ENCODE results near the gene SYNGR2.
A peak's percentile ranks its signal among the peaks of the same experiment; 100 is the strongest.
"Not testable (repeated sequence)": the region's sequence is repeated elsewhere in the genome, so short reads cannot be mapped to it uniquely, and the experiment has no call there.

SYNGR2 gene

GRCh38 chr17:78130437-78131101 is 37.8 kb upstream of the SYNGR2 start, which contains the start of gene TMC8:
TSS of gene TMC8 (plus strand) at chr17:78130771. CDS start at chr17:78131589, 818 bp downstream.
- DNase-seq, result peak; percentile 95

GRCh38 chr17:78131172-78132083 is 37.0 kb upstream of the SYNGR2 start:
- peak; percentile 66 for DNase-seq

GRCh38 chr17:78132084-78132676 is 36.2 kb upstream of the SYNGR2 start:
- peak; percentile 85 for DNase-seq

- DNase-seq, result no peak
Measured at GRCh38 chr17:78132767-78133178, 35.6 kb upstream of the SYNGR2 start.

GRCh38 chr17:78133179-78133951 is 35.0 kb upstream of the SYNGR2 start:
- DNase-seq, result no peak

GRCh38 chr17:78133971-78134898 is 34.1 kb upstream of the SYNGR2 start:
- peak; percentile 88 for DNase-seq

GRCh38 chr17:78134899-78135385 is 33.4 kb upstream of the SYNGR2 start:
- no peak for DNase-seq

GRCh38 chr17:78135858-78136500 is 32.4 kb upstream of the SYNGR2 start:
- no peak for DNase-seq

GRCh38 chr17:78137392-78138203 is 30.8 kb upstream of the SYNGR2 start:
- peak; percentile 70 for DNase-seq

GRCh38 chr17:78138204-78139060 is 29.9 kb upstream of the SYNGR2 start:
- DNase-seq, result no peak

GRCh38 chr17:78139861-78140168 is 28.6 kb upstream of the SYNGR2 start:
- not testable (repeated sequence) for DNase-seq

- peak; percentile 99 for DNase-seq
Measured at GRCh38 chr17:78140169-78141051, 28.0 kb upstream of the SYNGR2 start.

- no peak for DNase-seq
Measured at GRCh38 chr17:78141437-78142118, 26.8 kb upstream of the SYNGR2 start.

GRCh38 chr17:78142119-78142861 is 26.1 kb upstream of the SYNGR2 start:
- DNase-seq, result no peak

- DNase-seq, result no peak
Measured at GRCh38 chr17:78143214-78144146, 24.9 kb upstream of the SYNGR2 start.

All from activated CD4-positive, alpha-beta T cell treated with anti-CD3 and anti-CD28 coated beads, Interleukin-10, Interleukin-2, amounts not matched to agents 100 ng/mL and 50 ng/mL, durations not matched to agents 16 hours and 8 hours (primary cell).